Measurements from ENCODE around the gene ADH4.
A peak's percentile ranks its signal among the peaks of the same experiment; 100 is the strongest.
"Not testable (repeated sequence)": the region's sequence is repeated elsewhere in the genome, so short reads cannot be mapped to it uniquely, and the experiment has no call there.

Gene ADH4

DNA sequence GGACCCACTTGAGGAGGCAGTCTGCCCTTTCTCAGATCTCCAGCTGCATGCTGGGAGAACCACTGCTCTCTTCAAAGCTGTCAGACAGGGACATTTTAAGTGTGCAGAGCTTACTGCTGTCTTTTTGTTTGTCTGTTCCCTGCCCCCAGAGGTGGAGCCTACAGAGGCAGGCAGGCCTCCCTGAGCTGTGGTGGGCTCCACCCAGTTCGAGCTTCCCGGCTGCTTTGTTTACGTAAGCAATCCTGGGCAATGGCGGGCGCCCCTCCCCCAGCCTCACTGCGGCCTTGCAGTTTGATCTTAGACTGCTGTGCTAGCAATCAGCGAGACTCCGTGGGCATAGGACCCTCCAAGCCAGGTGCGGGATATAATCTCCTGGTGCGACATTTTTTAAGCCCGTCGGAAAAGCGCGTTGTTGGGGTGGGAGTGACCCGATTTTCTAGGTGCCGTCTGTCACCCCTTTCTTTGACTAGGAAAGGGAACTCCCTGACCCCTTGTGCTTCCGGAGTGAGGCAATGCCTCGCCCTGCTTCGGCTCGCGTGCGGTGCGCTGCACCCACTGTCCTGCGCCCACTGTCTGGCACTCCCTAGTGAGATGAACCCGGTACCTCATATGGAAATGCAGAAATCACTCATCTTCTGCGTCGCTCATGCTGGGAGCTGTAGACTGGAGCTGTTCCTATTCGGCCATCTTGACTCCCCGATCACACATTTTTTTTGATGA lies 26.8 kb downstream of the ADH4 start:
- not testable (repeated sequence) for H3K36me3 Mint-ChIP-seq; ATAC-seq (ENCODE audit: low read depth); H3K27ac Mint-ChIP-seq; H3K4me3 Mint-ChIP-seq; H3K9me3 Mint-ChIP-seq; DNase-seq (ENCODE audit: low spot score in 2 of 2); H3K27me3 Mint-ChIP-seq; H3K4me1 Mint-ChIP-seq

GRCh38 chr4:99109286-99109685 lies 34.8 kb downstream of the ADH4 start:
- not testable (repeated sequence) for DNase-seq (ENCODE audit: low spot score in 2 of 2); H3K27me3 Mint-ChIP-seq; H3K36me3 Mint-ChIP-seq; H3K9me3 Mint-ChIP-seq; H3K4me1 Mint-ChIP-seq; ATAC-seq (ENCODE audit: low read depth); H3K27ac Mint-ChIP-seq; H3K4me3 Mint-ChIP-seq

GRCh38 chr4:99104153-99104552 lies 39.9 kb downstream of the ADH4 start:
- Mint-ChIP-seq H3K9me3 (no peaks in the 10 kb centered on the region), H3K4me3 (no peak overlapping the region), H3K4me1 (peaks cover 8% of the 10 kb centered on the region), H3K27ac (no peak overlapping the region), H3K27me3 (no peaks in the 10 kb centered on the region), H3K36me3 (peaks cover 2% of the 10 kb centered on the region)
- DNase-seq (ENCODE audit: low spot score in 2 of 2) (no peak), ATAC-seq (ENCODE audit: low read depth) (no peak)

GRCh38 chr4:99103166-99103565 lies 40.9 kb downstream of the ADH4 start:
- H3K27ac Mint-ChIP-seq, result no peak overlapping the region
- H3K36me3 Mint-ChIP-seq, result peaks cover 3% of the 10 kb centered on the region
- peaks cover 2% of the 10 kb centered on the region for H3K27me3 Mint-ChIP-seq
- H3K4me3 Mint-ChIP-seq, result no peak overlapping the region
- DNase-seq (ENCODE audit: low spot score in 2 of 2) (no peak), ATAC-seq (ENCODE audit: low read depth) (no peak)
- H3K9me3 Mint-ChIP-seq, result no peaks in the 10 kb centered on the region
- peaks cover 2% of the 10 kb centered on the region for H3K4me1 Mint-ChIP-seq

DNA sequence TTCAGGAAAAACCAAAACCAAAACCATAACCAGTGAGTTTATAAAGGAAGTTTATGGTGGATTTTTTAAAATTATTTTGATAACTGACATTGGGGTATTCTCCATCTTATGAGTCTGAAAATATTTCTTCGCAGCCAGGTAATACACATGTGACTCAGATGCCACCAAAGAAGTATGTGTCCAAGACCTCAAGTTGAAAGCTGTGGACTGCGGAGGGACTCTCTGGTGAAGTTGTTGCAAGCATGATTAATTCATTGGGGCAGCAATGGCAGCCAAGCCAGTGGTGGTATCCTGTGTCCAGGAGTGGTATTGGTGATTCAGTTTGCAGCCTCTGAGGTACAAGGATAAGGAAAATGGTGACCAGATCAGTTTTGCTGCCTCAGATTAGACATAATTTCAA lies 41.5 kb downstream of the ADH4 start:
- DNase-seq (ENCODE audit: low spot score in 2 of 2), result no peak
- Mint-ChIP-seq H3K27me3 (peaks cover 2% of the 10 kb centered on the region), H3K36me3 (peaks cover 3% of the 10 kb centered on the region), H3K9me3 (no peaks in the 10 kb centered on the region), H3K27ac (no peak overlapping the region), H3K4me1 (peaks cover 2% of the 10 kb centered on the region), H3K4me3 (no peak overlapping the region)
- ATAC-seq (ENCODE audit: low read depth), result no peak

DNA sequence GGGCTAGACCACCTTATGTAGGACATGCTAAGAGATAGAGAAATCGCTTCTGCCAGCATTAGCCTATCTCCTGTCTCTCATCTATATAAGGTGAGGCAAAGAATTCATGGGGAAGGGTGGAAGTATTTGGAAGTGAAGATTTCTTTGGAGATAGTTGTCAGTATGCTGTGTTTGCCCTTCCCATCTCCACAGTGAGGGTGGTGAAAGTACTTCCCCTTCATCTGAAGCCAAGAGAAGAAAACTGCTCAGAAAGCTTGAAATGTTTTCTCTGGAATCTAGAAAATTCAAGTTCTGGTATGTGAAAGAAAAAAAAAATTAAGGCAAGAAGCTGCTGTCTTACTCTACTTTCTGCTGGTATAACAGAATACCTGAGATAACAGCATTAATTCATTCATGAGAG lies 43.2 kb downstream of the ADH4 start:
- H3K27ac Mint-ChIP-seq, result no peak overlapping the region
- H3K4me1 Mint-ChIP-seq, result peaks cover 2% of the 10 kb centered on the region
- ATAC-seq (ENCODE audit: low read depth) (no peak), DNase-seq (ENCODE audit: low spot score in 2 of 2) (no peak)
- peaks cover 3% of the 10 kb centered on the region for H3K36me3 Mint-ChIP-seq
- H3K4me3 Mint-ChIP-seq, result no peak overlapping the region
- H3K9me3 Mint-ChIP-seq, result no peaks in the 10 kb centered on the region
- H3K27me3 Mint-ChIP-seq, result peaks cover 2% of the 10 kb centered on the region

DNA sequence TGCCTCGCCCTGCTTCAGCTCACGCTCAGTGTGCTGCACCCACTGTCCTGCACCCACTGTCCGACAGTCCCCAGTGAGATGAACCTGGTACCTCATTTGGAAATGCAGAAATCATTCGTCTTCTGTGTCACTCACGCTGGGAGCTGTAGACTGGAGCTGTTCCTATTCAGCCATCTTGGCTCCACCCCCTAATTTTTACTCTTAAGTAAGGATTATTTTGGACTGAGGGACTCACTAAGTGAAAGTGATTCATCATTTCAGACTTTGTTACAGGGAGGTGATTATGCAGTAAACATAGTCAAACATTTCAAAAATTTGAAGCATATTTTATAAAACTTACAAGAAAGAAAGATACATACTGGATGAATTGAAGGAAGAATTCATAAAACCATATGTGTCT lies 44.3 kb downstream of the ADH4 start:
- not testable (repeated sequence) for H3K27ac Mint-ChIP-seq; ATAC-seq (ENCODE audit: low read depth); H3K4me1 Mint-ChIP-seq; H3K36me3 Mint-ChIP-seq; H3K27me3 Mint-ChIP-seq; DNase-seq (ENCODE audit: low spot score in 2 of 2); H3K9me3 Mint-ChIP-seq; H3K4me3 Mint-ChIP-seq

DNA sequence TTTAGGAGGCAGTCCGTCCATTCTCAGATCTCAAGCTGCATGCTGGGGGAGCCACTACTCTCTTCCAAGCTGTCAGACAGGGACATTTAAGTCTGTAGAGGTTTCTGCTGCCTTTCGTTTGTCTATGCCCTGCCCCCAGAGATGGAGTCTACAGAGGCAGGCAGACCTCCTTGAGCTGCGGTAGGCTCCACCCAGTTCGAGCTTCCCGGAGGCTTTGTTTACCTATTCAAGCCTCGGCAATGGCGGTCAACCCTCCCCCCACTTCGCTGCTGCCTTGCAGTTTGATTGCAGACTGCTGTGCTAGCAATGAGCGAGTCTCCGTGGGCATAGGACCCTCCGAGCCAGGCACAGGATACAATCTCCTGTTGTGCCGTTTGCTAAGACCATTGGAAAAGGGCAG lies 44.8 kb downstream of the ADH4 start:
- Mint-ChIP-seq H3K4me3 (no peak overlapping the region), H3K27ac (no peak overlapping the region), H3K27me3 (peaks cover 2% of the 10 kb centered on the region), H3K9me3 (no peaks in the 10 kb centered on the region), H3K4me1 (peaks cover 2% of the 10 kb centered on the region), H3K36me3 (peaks cover 3% of the 10 kb centered on the region)
- DNase-seq (ENCODE audit: low spot score in 2 of 2) (no peak), ATAC-seq (ENCODE audit: low read depth) (no peak)

DNA sequence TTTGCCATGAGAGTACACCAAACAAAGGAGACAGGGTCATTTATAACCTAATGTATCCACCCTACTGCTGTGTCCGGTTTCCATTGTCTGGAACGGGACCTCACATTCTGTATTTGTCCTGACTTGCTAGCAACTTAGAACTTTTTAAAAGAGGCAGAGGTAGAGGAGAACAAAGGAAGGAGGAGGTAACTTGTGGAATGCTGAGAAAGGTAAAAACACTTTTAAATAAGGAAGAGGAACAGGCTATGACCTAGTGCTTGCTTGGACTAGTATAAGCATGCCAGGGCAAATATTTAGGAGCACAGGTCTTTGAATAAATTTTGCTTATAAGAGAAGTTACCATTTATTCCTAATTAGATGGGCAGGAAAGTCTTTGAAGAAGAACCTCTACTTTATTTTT lies 52.3 kb downstream of the ADH4 start:
- DNase-seq (ENCODE audit: low spot score in 2 of 2); H3K36me3 Mint-ChIP-seq; H3K9me3 Mint-ChIP-seq; H3K4me3 Mint-ChIP-seq; ATAC-seq (ENCODE audit: low read depth); H3K27ac Mint-ChIP-seq; H3K27me3 Mint-ChIP-seq: not testable (repeated sequence)
- H3K4me1 Mint-ChIP-seq, result peaks cover 12% of the 10 kb centered on the region

DNA sequence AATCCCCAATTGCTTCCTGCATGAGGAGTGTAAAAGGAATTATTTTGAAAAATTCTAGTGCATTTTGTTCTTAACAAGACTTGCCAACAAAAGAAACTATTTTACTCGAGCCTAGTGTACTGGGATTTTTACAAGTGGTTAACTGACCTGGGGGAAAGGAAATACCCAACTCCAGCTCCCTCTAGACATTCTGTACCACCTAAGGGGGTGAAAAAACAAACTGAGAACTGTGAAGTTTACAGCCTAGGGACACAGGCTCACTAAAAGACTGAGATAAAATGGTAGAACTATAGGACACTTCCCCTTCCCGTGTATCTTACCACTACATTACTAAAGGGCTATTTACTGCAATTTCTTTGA lies 52.9 kb downstream of the ADH4 start:
- Mint-ChIP-seq H3K27ac (no peak overlapping the region), H3K36me3 (peaks cover 2% of the 10 kb centered on the region), H3K9me3 (no peaks in the 10 kb centered on the region), H3K4me1 (peaks cover 15% of the 10 kb centered on the region), H3K4me3 (no peak overlapping the region), H3K27me3 (no peaks in the 10 kb centered on the region)
- DNase-seq (ENCODE audit: low spot score in 2 of 2), result no peak
- no peak for ATAC-seq (ENCODE audit: low read depth)

DNA sequence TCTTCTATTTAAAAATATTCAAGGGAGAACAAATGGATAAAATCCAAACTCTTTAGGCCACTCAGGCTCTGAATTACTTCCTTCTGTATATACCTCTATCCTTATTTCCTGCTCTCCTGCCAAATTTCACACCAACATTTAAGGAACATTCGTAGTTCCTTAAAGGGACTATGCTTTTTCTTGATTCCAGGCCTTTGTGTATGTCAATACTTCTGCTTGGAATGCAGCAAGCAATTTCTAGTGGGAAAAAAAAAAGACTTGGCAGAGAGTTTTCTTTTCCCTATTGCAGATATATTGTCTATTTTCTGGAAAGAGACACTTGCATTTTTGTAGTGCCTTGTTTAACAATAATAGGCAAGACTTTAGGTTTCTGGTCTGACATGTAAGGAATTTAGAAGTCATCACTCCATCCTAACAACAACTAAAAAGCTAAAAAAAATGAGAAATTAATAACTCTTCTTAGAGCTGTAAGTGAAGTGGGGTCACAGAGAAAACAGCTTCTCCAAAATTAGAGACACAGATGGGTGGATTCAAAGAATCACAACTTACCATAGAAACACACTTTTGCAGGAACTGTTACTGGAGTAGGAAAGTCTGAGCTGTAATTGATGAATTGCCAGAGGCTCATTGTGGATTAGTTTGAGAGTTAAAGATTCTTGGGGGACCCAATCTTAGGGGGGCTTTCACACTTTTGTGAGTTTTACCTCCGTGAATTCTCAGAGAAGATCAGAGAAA lies 53.4 kb downstream of the ADH4 start:
- ATAC-seq (ENCODE audit: low read depth) (no peak), DNase-seq (ENCODE audit: low spot score in 2 of 2) (no peak)
- Mint-ChIP-seq H3K27me3 (no peaks in the 10 kb centered on the region), H3K4me3 (no peak overlapping the region), H3K9me3 (no peaks in the 10 kb centered on the region), H3K4me1 (peaks cover 17% of the 10 kb centered on the region), H3K27ac (peak overlapping the region; percentile 94), H3K36me3 (peaks cover 3% of the 10 kb centered on the region)

GRCh38 chr4:99088481-99089365 lies 55.4 kb downstream of the ADH4 start, which contains the start of gene ADH5:
TSS of gene ADH5 (minus strand) at chr4:99088788. CDS start at chr4:99088700, 88 bp downstream.
- H3K27me3 Mint-ChIP-seq, result no peaks in the 10 kb centered on the region
- ATAC-seq (ENCODE audit: low read depth) (peak; percentile 95), DNase-seq (ENCODE audit: low spot score in 2 of 2) (peak; percentile 76 to 77)
- peaks cover 9% of the 10 kb centered on the region for H3K36me3 Mint-ChIP-seq
- H3K4me1 Mint-ChIP-seq, result peaks cover 23% of the 10 kb centered on the region
- H3K4me3 Mint-ChIP-seq, result peak within 1 kb of the TSS; percentile 93
- H3K9me3 Mint-ChIP-seq, result no peaks in the 10 kb centered on the region
- H3K27ac Mint-ChIP-seq, result peak within 1 kb of the TSS; percentile 94

- H3K27ac Mint-ChIP-seq, result peak overlapping the region; percentile 94
- peaks cover 13% of the 10 kb centered on the region for H3K36me3 Mint-ChIP-seq
- no peak for DNase-seq (ENCODE audit: low spot score in 2 of 2)
- no peaks in the 10 kb centered on the region for H3K27me3 Mint-ChIP-seq
- H3K4me3 Mint-ChIP-seq, result peak overlapping the region; percentile 93
- H3K9me3 Mint-ChIP-seq, result no peaks in the 10 kb centered on the region
- peaks cover 23% of the 10 kb centered on the region for H3K4me1 Mint-ChIP-seq
- ATAC-seq (ENCODE audit: low read depth), result peak; percentile 11
Measured at GRCh38 chr4:99088023-99088449, 56.1 kb downstream of the ADH4 start.

DNA sequence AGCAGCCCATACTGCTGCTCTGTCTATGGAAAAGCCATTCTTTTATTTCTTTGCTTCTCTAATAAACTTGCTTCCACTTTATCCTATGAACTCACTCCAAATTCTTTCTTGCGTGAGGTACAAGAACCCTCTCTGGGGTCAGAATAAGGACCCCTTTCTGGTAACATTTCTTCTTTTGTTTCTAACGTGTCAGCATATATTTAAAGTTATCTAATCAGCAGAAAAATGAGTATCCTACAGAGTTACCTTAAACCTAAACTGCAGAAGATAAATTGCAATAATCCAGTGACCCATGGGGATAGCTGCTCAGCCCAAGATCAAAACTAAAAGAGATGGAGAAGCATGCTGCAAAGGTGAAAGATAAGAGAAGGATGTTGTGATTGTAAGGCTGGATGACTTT lies 59.5 kb downstream of the ADH4 start:
- no peaks in the 10 kb centered on the region for H3K27me3 Mint-ChIP-seq
- ATAC-seq (ENCODE audit: low read depth) (no peak), DNase-seq (ENCODE audit: low spot score in 2 of 2) (no peak)
- no peaks in the 10 kb centered on the region for H3K9me3 Mint-ChIP-seq
- peak overlapping the region; percentile 53 for H3K27ac Mint-ChIP-seq
- H3K4me1 Mint-ChIP-seq, result peaks cover 20% of the 10 kb centered on the region
- peaks cover 27% of the 10 kb centered on the region for H3K36me3 Mint-ChIP-seq
- no peak overlapping the region for H3K4me3 Mint-ChIP-seq
